Panc1 (cell line): ENCODE data around the gene VPS4B. TPM values are rescaled to one million over a fixed set of nuclear protein-coding genes. Genes with fewer than 3 reads are reported as not detected.

Experiments
- ATAC-seq: fragments of 200-7000 bp; cut with Tn5 transposase; 2 replicates; pipeline ENCODE4 v1.9.1; 2020; ENCODE audit warnings: mild to moderate bottlenecking, moderate library complexity
- BruUV-seq: library from RNA; stranded (reverse); fragments of 400-500 nt; replicated peaks from 2 replicates; lab custom pipeline; 2021; lab: Mats Ljungman, UMichigan
- CTCF ChIA-PET: fragments of 300-600 bp; sonication (Branson Sonifier 250); formaldehyde crosslinking; loops from one replicate; lab custom pipeline; 2022; ENCODE audit warnings: antibody characterized with exemption; lab: Charles Lee
- POLR2A ChIA-PET: fragments of 300-600 bp; sonication (Branson Sonifier 250); formaldehyde crosslinking; loops from one replicate; lab custom pipeline; 2022; ENCODE audit warnings: antibody characterized with exemption; lab: Charles Lee
- DNase-seq: peaks from one replicate; pipeline ENCODE4 v3.0.0-alpha.2; 2010; ENCODE audit warnings: low read depth, low spot score
- H3K27ac ChIP-seq: 2 replicates; pipeline ENCODE4 v1.5.1; 2011; ENCODE audit warnings: mild to moderate bottlenecking, low read length, inconsistent platforms
- H3K27me3 ChIP-seq: fragments of 200-500 bp; sonication (Bioruptor generic); 2 replicates; pipeline ENCODE4 v1.6.0; 2014; ENCODE audit warnings: low read length, inconsistent platforms; ENCODE audit not compliant: control insufficient read depth, insufficient read depth
- H3K36me3 ChIP-seq: fragments of 200-500 bp; sonication (Bioruptor generic); 2 replicates; pipeline ENCODE4 v1.5.1; 2014; ENCODE audit warnings: inconsistent platforms, mild to moderate bottlenecking, low read length, moderate library complexity; ENCODE audit not compliant: control insufficient read depth, insufficient read depth
- H3K4me1 ChIP-seq: 2 replicates; pipeline ENCODE4 v1.5.1; 2011; ENCODE audit warnings: inconsistent platforms, mild to moderate bottlenecking, low read length, moderate library complexity; ENCODE audit not compliant: control insufficient read depth, insufficient read depth
- H3K4me3 ChIP-seq, 2 experiments: 2 replicates each; pipeline ENCODE4 v1.5.1; 2011 to 2012; ENCODE audit warnings: low read depth in 2 of 2, low read length in 2 of 2, mild to moderate bottlenecking in 2 of 2, inconsistent platforms in 1 of 2, moderate library complexity in 1 of 2
- H3K9me3 ChIP-seq: fragments of 200-500 bp; sonication (Bioruptor generic); 2 replicates; pipeline ENCODE4 v1.5.1; 2014; ENCODE audit warnings: low read depth, mild to moderate bottlenecking, inconsistent platforms, low read length, moderate library complexity; ENCODE audit not compliant: control insufficient read depth, insufficient read depth
- POLR2AphosphoS5 ChIP-seq: IDR thresholded peaks from 2 replicates; pipeline ENCODE4 v1.6.1; 2012; ENCODE audit warnings: mild to moderate bottlenecking, low read depth, low read length, moderate library complexity
- SIN3A ChIP-seq: IDR thresholded peaks from 2 replicates; pipeline ENCODE4 v1.6.1; 2012; ENCODE audit warnings: low read depth, mild to moderate bottlenecking, low read length, moderate library complexity, borderline replicate concordance; ENCODE audit not compliant: insufficient read depth
- TCF7L2 ChIP-seq: IDR thresholded peaks from 2 replicates; pipeline ENCODE4 v1.6.1; 2011; ENCODE audit warnings: mild to moderate bottlenecking, low read depth, low read length, inconsistent platforms
- in situ Hi-C: cut with HindIII; loops from 2 replicates; pipeline ENCODE4 v1.10.0; 2016; ENCODE audit warnings: low sequenced_read_pairs, low pct_unique_long_range_greater_than_20kb
- intact Hi-C: fragments of 100-400 bp; cut with micrococcal nuclease; formaldehyde crosslinking; loops from one replicate; pipeline ENCODE4 v1.10.0; 2022; ENCODE audit not compliant: unreplicated experiment
- total RNA-seq: library from RNA; stranded (reverse); gene quantifications from one replicate; pipeline ENCODE4 v1.2.1, GENCODE V29; 2021; ENCODE audit not compliant: unreplicated experiment
- TF ChIP-seq, protein P1 (sequence below), 2 experiments: IDR thresholded peaks; 2 replicates each; pipeline ENCODE4 v1.6.1; 2011 to 2012; ENCODE audit warnings: low read depth in 2 of 2, control low read depth in 1 of 2, low read length in 1 of 2, mild to moderate bottlenecking in 1 of 2, moderate library complexity in 1 of 2; ENCODE audit not compliant: insufficient read depth in 1 of 2
- TF ChIP-seq, protein P2 (sequence below): fragments of 450-650 bp; IDR thresholded peaks from 2 replicates; pipeline ENCODE4 v1.5.1; 2017; ENCODE audit warnings: mild to moderate bottlenecking

Gene VPS4B
- total RNA-seq, 1 experiment from 2014 or later, result 44.5 TPM

DNA sequence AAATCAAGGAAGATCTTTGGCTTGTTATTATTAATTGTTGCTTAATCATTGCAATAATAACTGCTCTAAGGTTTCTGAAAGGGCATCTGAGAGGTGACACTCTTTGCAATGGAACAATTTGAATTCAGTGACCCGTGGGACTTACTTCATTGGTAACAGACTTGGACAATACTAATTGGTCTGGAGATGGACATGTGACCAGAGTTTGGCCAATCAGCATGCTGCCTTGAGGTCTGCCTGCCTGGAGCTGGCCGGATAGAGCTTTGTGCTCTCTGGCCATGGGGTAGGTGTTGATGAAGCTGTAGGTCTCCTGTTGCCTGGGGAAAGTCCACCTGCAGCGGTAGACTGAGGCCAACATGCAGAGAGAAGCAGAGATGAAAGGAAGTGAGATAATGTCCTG, 24.0 kb upstream of the VPS4B start:
- DNase-seq, result no peak
- no peaks in the 10 kb centered on the region for H3K36me3 ChIP-seq
- no TSS peak for BruUV-seq
- no peak overlapping the region for H3K27ac ChIP-seq
- TF ChIP-seq, protein P1, sequence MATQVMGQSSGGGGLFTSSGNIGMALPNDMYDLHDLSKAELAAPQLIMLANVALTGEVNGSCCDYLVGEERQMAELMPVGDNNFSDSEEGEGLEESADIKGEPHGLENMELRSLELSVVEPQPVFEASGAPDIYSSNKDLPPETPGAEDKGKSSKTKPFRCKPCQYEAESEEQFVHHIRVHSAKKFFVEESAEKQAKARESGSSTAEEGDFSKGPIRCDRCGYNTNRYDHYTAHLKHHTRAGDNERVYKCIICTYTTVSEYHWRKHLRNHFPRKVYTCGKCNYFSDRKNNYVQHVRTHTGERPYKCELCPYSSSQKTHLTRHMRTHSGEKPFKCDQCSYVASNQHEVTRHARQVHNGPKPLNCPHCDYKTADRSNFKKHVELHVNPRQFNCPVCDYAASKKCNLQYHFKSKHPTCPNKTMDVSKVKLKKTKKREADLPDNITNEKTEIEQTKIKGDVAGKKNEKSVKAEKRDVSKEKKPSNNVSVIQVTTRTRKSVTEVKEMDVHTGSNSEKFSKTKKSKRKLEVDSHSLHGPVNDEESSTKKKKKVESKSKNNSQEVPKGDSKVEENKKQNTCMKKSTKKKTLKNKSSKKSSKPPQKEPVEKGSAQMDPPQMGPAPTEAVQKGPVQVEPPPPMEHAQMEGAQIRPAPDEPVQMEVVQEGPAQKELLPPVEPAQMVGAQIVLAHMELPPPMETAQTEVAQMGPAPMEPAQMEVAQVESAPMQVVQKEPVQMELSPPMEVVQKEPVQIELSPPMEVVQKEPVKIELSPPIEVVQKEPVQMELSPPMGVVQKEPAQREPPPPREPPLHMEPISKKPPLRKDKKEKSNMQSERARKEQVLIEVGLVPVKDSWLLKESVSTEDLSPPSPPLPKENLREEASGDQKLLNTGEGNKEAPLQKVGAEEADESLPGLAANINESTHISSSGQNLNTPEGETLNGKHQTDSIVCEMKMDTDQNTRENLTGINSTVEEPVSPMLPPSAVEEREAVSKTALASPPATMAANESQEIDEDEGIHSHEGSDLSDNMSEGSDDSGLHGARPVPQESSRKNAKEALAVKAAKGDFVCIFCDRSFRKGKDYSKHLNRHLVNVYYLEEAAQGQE (IDR thresholded peaks at IDR 0.05; ENCODE audit: insufficient read depth in 1 of 2, low read depth in 2 of 2, low read length in 1 of 2), result no peak
- no peak for TF ChIP-seq POLR2AphosphoS5
- TF ChIP-seq, protein P2, sequence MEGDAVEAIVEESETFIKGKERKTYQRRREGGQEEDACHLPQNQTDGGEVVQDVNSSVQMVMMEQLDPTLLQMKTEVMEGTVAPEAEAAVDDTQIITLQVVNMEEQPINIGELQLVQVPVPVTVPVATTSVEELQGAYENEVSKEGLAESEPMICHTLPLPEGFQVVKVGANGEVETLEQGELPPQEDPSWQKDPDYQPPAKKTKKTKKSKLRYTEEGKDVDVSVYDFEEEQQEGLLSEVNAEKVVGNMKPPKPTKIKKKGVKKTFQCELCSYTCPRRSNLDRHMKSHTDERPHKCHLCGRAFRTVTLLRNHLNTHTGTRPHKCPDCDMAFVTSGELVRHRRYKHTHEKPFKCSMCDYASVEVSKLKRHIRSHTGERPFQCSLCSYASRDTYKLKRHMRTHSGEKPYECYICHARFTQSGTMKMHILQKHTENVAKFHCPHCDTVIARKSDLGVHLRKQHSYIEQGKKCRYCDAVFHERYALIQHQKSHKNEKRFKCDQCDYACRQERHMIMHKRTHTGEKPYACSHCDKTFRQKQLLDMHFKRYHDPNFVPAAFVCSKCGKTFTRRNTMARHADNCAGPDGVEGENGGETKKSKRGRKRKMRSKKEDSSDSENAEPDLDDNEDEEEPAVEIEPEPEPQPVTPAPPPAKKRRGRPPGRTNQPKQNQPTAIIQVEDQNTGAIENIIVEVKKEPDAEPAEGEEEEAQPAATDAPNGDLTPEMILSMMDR, result no peak
- TF ChIP-seq SIN3A, result no peak
- no peak for TF ChIP-seq TCF7L2
- in situ Hi-C loops (no loop called here), intact Hi-C loops (no loop called here)
- no peak overlapping the region for H3K4me3 ChIP-seq
- ChIA-PET POLR2A (no interaction called here), CTCF (no interaction called here)
- no peaks in the 10 kb centered on the region for H3K9me3 ChIP-seq
- H3K27me3 ChIP-seq, result no peaks in the 10 kb centered on the region
- H3K4me1 ChIP-seq, result no peaks in the 10 kb centered on the region
- ATAC-seq, result no peak

- Histone ChIP-seq H3K4me1 (no peaks in the 10 kb centered on the region), H3K27me3 (no peaks in the 10 kb centered on the region), H3K36me3 (no peaks in the 10 kb centered on the region), H3K9me3 (no peaks in the 10 kb centered on the region), H3K4me3 (no peak overlapping the region), H3K27ac (no peak overlapping the region)
- ChIA-PET POLR2A (no interaction called here), CTCF (no interaction called here)
- ATAC-seq (no peak), DNase-seq (no peak)
- intact Hi-C loops (no loop called here), in situ Hi-C loops (no loop called here)
- BruUV-seq, result no TSS peak
- TF ChIP-seq, protein P2, result no peak
Observed at GRCh38 chr18:63445037-63445436, 22.8 kb upstream of the VPS4B start.

DNA sequence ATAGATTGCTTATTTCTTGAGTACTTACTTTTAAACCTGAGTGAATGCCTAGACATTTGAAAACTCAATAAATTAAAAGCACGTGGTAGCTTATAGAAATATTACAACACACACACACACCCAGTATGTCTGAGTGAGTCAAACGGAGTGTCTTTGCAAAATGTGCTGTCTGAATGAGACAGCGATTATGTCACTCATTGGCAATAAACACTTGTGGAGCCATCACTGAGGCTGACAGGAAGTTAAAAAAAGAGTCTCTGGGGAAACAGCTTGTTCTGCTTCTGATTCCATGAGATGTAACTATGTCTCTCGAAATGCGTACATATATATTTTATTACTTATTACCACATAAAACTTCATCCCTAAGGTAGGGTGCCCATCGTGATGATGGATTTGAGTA, 22.3 kb upstream of the VPS4B start:
- H3K4me3 ChIP-seq, result no peak overlapping the region
- DNase-seq (no peak), ATAC-seq (no peak)
- intact Hi-C loops (no loop called here), in situ Hi-C loops (no loop called here)
- BruUV-seq, result no TSS peak
- no peak for TF ChIP-seq POLR2AphosphoS5
- no peak for TF ChIP-seq TCF7L2
- TF ChIP-seq SIN3A, result no peak
- TF ChIP-seq, protein P2, result no peak
- TF ChIP-seq, protein P1 (IDR thresholded peaks at IDR 0.05; ENCODE audit: insufficient read depth in 1 of 2, low read depth in 2 of 2, low read length in 1 of 2), result no peak
- no peak overlapping the region for H3K27ac ChIP-seq
- H3K27me3 ChIP-seq, result no peaks in the 10 kb centered on the region
- H3K36me3 ChIP-seq, result no peaks in the 10 kb centered on the region
- H3K4me1 ChIP-seq, result no peaks in the 10 kb centered on the region
- ChIA-PET POLR2A (no interaction called here), CTCF (no interaction called here)
- H3K9me3 ChIP-seq, result no peaks in the 10 kb centered on the region
